Measurements from ENCODE around the gene ATP1B3. TPM values are rescaled to one million over a fixed set of nuclear protein-coding genes. Genes with fewer than 3 reads are reported as not detected.

The ATP1B3 gene
- total RNA-seq, 1 experiment from 2014 or later: 250 TPM

GRCh38 chr3:141839389-141839788 lies 37.1 kb upstream of the ATP1B3 start:
- no peak overlapping the region for H2BK15ac ChIP-seq (ENCODE audit: low read depth, low read length)
- H4K8ac ChIP-seq (replicated peaks; ENCODE audit: insufficient read length, low read depth, low read length): no peak overlapping the region
- H3K79me2 ChIP-seq (ENCODE audit: insufficient read depth, low read length): no peaks in the 10 kb centered on the region
- H4K91ac ChIP-seq (ENCODE audit: insufficient read length, low read depth, low read length): no peak overlapping the region
- no peak overlapping the region for H3K56ac ChIP-seq (ENCODE audit: insufficient read length, low read depth, low read length)
- H2BK5ac ChIP-seq (ENCODE audit: insufficient read length, low read length): no peak overlapping the region
- no peak overlapping the region for H2AK5ac ChIP-seq (ENCODE audit: insufficient read length, low read length)
- H3K27ac ChIP-seq (ENCODE audit: insufficient read length, low read depth, low read length): no peak overlapping the region
- no peaks in the 10 kb centered on the region for H4K20me1 ChIP-seq (ENCODE audit: control insufficient read depth, insufficient read depth, insufficient read length)
- no peak overlapping the region for H2BK20ac ChIP-seq (ENCODE audit: low read depth, low read length, poor library complexity, severe bottlenecking)
- no peak overlapping the region for H3T11ph ChIP-seq (ENCODE audit: low read length)
- H3K4me2 ChIP-seq (ENCODE audit: insufficient read depth, insufficient read length, low read length): no peak overlapping the region
- no peak overlapping the region for H3K4ac ChIP-seq (ENCODE audit: low read depth, low read length)
- no peaks in the 10 kb centered on the region for H3K23me2 ChIP-seq (ENCODE audit: insufficient read length, low read depth, low read length, poor library complexity, severe bottlenecking)
- H2BK120ac ChIP-seq (ENCODE audit: low read depth, low read length, poor library complexity, severe bottlenecking): no peak overlapping the region
- H3K27me3 ChIP-seq (ENCODE audit: insufficient read depth, low read length): no peaks in the 10 kb centered on the region
- Mint-ChIP-seq H3K27me3 (ENCODE audit: low read depth) (no peaks in the 10 kb centered on the region), H3K4me3 (no peak overlapping the region), H3K4me1 (peaks cover 15% of the 10 kb centered on the region in 2 experiments), H3K36me3 (ENCODE audit: insufficient read depth in 1 of 3, low read depth in 3 of 3) (no peaks in the 10 kb centered on the region), H3K9me3 (no peaks in the 10 kb centered on the region; a peak in 2 of 5 replicates), H3K27ac (no peak overlapping the region; a peak in 2 of 7 replicates)
- no peak for TF ChIP-seq CTCF (conservative IDR thresholded peaks at IDR 0.05)
- H3K4me1 ChIP-seq (ENCODE audit: insufficient read depth, low read length): peaks cover 2% of the 10 kb centered on the region; the same call in 1 of the 2 replicates
- H3K9ac ChIP-seq (ENCODE audit: extremely low read depth, insufficient read length, low read length): no peak overlapping the region
- no peaks in the 10 kb centered on the region for H3K9me3 ChIP-seq (ENCODE audit: control insufficient read depth, low read depth, low read length)
- no peak overlapping the region for H2AFZ ChIP-seq (ENCODE audit: low read length)
- no peak overlapping the region for H3K14ac ChIP-seq (ENCODE audit: insufficient read depth, low read length)
- DNase-seq: no peak
- no peak overlapping the region for H3K18ac ChIP-seq (ENCODE audit: insufficient read length, low read depth, low read length)
- H3K23ac ChIP-seq (ENCODE audit: insufficient read length, low read depth, low read length): no peak overlapping the region
- no peak overlapping the region for H2BK12ac ChIP-seq (ENCODE audit: insufficient read length, low read depth, low read length)
- H3K79me1 ChIP-seq (ENCODE audit: insufficient read depth, low read depth, low read length, poor library complexity, severe bottlenecking): no peaks in the 10 kb centered on the region
- no peak overlapping the region for H4K5ac ChIP-seq (ENCODE audit: insufficient read length, low read depth, low read length)

All from H9 (cell line).